Hematopoietic multipotent progenitor cell treated with erythropoietin and hydrocortisone succinate and interleukin-3 and kit ligand, for 8 days (in vitro differentiated cells): ENCODE data around the gene MDP1.
A peak's percentile ranks its signal among the peaks of the same experiment; 100 is the strongest.
"Not testable (repeated sequence)": the region's sequence is repeated elsewhere in the genome, so short reads cannot be mapped to it uniquely, and the experiment has no call there.

Experiments used
- DNase-seq: peaks from one replicate; pipeline ENCODE4 v3.0.0-alpha.2; 2015

The MDP1 gene

GRCh38 chr14:24226473-24226872 lies 10.6 kb upstream of the MDP1 start:
- DNase-seq = no peak

DNA sequence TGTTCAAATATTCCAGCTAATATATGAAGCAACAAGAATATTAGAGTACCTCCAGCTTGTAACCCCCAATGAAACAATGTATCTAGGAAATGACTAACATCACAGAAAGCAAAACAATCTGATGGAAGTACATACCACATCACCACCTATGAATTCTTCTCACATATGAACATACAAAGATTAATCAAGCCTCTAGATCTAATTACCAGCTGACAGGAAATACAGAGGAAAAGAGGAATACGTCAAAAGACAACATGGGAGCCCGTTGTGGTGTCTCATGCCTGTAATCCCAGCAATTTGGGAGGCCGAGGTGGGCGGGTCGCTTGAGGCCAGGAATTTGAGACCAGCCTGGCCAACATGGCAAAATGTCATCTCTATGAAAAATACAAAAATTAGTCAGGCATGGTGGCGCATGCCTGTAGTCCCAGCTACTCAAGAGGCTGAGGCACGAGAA lies 8.8 kb upstream of the MDP1 start:
- DNase-seq = no peak

DNA sequence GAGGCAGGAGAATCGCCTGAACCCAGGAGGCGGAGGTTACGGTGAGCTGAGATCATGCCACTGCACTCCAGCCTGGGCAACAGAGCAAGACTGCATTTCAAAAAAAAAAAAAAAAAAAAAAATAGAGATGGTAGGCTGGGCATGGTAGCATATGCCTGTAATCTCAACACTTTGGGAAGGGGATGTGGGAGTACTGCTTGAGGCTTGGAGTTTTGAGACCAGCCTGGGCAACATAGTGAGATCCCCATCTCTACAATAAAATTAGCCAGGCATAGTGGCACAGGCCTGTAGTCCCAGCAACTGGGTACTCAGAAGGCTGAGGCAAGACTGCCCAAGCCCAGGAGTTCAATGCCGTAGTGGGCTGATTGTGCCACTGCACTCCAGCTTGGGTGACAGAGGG lies 7.1 kb upstream of the MDP1 start:
- not testable (repeated sequence) for DNase-seq

- no peak for DNase-seq
Measured at GRCh38 chr14:24219521-24219920, 3.7 kb upstream of the MDP1 start.

DNA sequence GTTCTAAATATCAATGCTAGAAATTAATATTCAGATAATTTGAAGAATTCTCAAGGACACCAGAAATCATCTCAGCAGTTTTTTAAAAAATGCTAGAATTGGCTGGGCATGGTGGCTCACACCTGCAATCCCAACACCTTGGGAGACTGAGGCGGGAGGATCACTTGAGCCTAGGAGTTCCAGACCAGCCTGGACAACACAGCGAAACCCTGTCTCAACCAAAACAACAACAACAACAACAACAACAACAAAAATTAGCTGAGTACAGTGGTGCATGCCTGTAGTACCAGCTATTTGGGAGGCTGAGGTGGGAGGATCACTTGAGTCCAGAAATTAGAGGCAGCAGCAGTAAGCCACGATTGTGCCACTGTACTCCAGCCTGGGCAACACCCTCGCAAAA lies 3.2 kb upstream of the MDP1 start:
- DNase-seq = no peak

- not testable (repeated sequence) for DNase-seq
Measured at GRCh38 chr14:24216876-24217275, 1.0 kb upstream of the MDP1 start.

GRCh38 chr14:24216345-24216699 lies 456 bp upstream of the MDP1 start:
- no peak for DNase-seq

DNA sequence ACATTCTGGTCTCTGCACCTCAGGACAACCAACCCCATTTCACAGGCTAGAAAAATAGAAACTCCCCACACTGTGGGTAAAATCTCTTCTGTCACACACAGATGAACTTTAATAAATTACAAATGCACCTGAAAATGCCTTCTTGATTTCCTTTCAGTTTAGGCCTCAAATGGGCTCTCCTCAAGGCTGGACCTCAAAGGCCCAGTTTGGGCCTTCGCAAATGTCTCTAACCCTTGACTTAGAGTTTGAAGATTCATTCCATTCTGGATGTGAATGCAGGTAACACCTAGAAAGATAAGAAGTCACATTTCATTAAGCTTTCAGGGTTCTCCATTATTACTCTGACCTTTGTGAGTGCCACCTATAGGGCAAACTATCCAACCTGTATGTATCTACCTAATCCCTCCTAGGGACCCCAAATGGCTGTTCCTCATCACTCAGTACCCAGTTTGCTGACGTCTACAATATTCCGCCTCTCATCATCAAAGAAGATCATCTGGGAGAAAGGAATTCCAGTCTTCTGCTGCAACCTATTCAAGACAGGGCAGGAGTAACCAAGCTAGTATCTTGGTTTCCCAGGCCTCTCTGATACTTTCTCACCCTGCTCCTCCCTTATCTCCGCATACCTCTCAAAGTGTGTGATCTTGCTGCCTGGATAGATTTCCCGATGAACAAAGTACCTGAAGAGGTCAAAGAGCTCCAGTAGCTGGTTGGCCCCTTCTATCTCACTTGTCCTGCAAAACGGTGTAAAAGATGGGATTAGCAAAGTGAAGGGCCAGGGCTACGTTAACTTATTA lies 1.8 kb downstream of the MDP1 start:
- DNase-seq = peak; percentile 31

- DNase-seq = peak; percentile 99
Measured at GRCh38 chr14:24212924-24213865, 2.7 kb downstream of the MDP1 start, which contains the start of gene CHMP4A. TSS of gene CHMP4A (minus strand) at chr14:24213488. CDS start at chr14:24213439, 49 bp downstream.

- DNase-seq = no peak
Measured at GRCh38 chr14:24211311-24211710, 4.6 kb downstream of the MDP1 start.

- DNase-seq = no peak
Measured at GRCh38 chr14:24207625-24208024, 8.2 kb downstream of the MDP1 start.

DNA sequence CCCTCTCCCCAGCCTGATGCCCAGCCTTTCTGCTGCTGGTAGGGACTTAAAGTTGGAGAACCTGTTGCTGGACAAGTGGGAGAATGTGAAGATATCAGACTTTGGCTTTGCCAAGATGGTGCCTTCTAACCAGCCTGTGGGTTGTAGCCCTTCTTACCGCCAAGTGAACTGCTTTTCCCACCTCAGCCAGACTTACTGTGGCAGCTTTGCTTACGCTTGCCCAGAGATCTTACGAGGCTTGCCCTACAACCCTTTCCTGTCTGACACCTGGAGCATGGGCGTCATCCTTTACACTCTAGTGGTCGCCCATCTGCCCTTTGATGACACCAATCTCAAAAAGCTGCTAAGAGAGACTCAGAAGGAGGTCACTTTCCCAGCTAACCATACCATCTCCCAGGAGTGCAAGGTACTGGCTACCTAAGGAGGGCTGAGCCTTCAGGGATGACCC lies 8.7 kb downstream of the MDP1 start:
- DNase-seq = no peak

DNA sequence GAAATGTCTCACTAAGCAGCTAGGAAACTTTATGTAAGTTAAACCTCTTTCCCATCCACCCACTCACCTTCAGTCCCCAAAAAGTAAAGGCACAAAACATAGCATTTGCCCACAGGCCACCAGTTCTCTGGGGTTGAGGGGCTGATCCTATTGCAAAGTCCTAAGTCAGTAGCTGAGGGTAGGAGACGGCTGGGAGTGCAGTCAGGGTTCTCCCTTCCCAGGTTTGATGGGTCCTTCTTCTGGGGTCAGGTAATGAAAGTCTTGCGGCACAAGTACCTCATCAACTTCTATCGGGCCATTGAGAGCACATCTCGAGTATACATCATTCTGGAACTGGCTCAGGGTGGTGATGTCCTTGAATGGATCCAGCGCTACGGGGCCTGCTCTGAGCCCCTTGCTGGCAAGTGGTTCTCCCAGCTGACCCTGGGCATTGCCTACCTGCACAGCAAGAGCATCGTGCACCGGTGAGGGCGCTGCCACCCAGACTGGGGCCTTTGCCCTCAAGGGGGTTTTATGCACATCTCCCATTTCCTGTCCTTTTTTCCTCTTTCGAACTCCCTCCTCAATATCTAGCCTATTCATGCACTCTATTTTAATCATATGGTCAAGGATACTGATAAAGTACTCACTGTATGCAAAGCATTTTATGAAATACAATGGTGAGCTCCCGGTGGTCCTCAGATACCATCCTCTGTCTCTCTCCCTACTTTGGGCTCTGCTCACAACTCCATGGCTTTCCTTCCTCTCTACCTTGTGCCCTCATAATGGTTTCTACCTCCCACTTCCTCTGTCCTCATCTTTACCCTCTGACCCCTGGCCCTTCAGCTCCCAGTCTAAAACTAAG lies 9.4 kb downstream of the MDP1 start:
- DNase-seq = no peak

- DNase-seq = no peak
Measured at GRCh38 chr14:24204163-24205146, 11.4 kb downstream of the MDP1 start.

DNA sequence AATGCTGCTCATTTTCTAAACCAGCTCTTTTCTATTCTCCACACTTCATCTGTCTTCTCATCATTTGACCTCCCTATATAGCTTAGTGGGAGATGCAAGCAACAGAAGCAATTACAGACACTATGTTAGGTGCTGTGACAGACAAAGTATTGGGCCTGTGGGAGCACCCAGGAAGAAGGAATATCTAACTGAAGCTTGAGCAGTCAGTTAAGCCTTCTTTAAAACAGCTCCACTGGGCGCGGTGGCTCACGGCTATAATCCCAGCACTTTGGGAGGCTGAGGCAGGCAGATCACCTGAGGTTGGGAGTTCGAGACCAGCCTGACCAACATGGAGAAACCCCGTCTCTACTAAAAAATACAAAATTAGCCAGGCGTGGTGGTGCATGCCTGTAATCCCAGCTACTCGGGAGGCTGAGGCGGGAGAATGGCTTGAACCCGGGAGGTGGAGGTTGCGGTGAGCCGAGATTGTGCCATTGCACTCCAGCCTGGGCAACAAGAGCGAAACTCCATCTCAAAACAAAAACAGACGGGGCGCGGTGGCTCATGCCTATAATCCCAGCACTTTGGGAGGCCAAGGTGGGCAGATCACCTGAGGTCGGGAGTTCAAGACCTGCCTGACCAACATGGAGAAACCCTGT lies 12.5 kb downstream of the MDP1 start:
- DNase-seq = not testable (repeated sequence)

DNA sequence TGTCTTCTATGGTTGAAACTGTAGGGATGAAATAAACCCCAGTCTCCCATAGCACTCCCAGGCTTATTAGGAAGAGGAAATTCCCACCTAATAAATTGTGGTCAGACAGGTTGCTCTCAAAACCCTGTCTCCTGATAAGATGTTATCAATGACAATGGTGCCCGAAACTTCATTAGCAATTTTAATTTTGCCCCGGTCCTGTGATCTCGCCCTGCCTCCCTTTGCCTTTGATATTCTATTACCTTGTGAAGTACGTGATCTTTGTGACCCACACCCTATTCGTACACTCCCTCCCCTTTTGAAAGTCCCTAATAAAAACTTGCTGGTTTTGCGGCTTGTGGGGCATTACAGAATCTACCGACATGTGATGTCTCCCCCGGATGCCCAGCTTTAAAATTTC lies 13.3 kb downstream of the MDP1 start:
- not testable (repeated sequence) for DNase-seq

DNA sequence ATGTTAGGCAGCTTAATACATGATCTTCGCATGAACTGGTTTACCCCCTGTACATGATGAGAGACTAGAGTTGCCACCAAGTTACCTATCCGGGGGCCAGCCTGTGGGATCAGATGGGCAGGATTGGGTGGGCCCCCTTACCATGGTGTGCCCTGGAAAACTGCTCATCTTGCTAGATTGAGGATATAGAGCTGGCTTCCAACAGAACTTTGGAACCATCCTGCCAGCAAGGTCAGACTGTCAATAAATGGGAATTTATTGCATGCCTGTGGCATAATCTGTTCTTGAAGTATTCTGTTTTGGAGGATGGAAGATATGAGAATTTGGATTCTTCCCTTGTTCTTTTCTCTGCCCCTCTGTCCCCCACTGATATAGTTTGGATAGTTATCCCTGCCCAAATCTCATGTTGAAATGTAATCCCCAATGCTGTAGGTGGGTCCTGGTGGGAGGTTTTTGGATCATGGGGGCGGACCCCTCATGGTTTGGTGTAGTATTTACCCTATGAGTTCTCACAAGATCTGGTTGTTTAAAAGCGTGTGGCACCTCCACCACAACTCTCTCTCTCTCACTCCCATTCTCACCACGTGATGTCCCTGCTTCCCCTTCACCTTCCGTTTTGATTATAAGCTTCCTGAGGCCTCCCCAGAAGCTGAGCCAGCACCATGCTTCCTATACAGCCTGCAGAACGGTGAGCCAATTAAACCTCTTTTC lies 16.9 kb downstream of the MDP1 start:
- DNase-seq = no peak

- peak; percentile 49 for DNase-seq
Measured at GRCh38 chr14:24197056-24197450, 18.8 kb downstream of the MDP1 start.

DNA sequence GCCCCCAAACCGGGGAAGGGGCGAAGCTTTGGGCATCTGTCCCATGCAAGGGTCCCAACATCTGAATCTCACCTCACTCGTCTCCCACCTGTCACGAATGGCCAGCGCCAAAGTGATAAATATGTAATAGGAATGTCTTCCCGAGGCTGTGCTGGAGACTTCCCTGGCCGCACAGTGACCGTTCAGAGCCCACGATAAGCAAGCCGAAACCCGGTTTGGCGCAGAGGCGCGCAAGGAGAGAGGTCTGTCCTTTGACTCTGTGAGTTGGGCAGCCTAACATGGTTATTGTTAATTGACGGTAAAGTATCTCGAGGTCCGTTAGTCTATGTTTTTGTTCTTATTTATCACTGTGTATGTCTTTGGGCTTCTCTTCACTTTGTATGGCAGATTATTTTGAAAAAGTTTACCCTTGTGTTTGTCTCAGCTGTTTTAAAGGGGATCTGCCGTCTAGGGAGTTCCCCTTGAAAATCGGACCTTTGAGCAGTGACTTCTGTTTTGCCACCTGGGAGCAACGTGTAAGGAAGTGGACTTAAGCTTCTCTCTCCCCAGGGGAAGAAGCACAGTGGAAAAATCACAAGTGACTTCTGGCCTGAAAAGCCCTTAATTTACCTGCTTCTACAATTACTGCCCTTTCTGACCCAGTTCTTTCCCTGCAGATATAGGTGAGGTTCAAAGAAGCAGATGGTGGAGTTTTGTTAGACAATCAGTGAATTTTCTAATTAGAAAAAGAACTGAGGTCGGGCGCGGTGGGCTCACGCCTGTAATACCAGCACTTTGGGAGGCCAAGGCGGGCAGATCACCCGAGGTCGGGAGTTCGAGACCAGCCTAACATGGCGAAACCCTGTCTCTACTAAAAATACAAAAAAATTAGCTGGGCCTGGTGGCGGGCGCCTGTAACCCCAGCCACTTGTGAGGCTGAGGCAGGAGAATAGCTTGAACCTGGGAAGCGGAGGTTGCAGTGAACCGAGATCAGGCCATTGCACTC lies 19.5 kb downstream of the MDP1 start:
- DNase-seq = peak; percentile 49
